Measurements from ENCODE around the gene ST8SIA3. TPM values are rescaled to one million over a fixed set of nuclear protein-coding genes. Genes with fewer than 3 reads are reported as not detected.

ST8SIA3 gene
- not detected in 2 replicates for total RNA-seq

DNA sequence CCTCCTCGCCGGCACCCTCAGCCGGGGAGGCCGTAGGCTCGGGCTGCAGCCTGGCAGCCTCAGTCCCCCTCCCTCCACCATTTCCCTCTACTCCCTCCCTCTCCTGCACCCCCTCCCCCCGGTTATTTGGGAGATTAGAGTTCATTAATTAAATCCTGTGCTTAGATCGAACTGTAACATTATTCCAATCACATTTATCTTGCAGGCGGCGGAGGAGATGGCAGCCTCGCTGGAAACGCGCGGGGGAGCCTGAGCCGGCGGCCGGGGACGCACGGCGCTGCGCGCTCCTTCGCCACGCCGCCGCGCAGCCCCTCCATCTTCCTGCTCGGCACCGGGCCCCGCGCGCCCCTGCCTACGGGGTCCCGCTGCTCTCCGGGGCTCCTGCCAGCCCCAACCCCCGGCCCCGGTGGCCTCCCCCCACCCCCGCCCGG lies at the start of gene ST8SIA3:
ST8SIA3 (plus strand) TSS at position 287 of the 431 bp plus-strand sequence. CDS start 290 bp downstream, outside the sequence.
- no peak within 1 kb of the TSS for H3K4me3 ChIP-seq (ENCODE audit: low read depth, low read length)
- no peak for TF ChIP-seq CTCF (conservative IDR thresholded peaks at IDR 0.05; ENCODE audit: low read depth, low read length)
- DNase-seq (ENCODE audit: low read depth): no peak

- no peak for TF ChIP-seq CTCF (conservative IDR thresholded peaks at IDR 0.05; ENCODE audit: low read depth, low read length)
- no peak overlapping the region for H3K4me3 ChIP-seq (ENCODE audit: low read depth, low read length)
- no peak for DNase-seq (ENCODE audit: low read depth)
These were observed 40.9 kb upstream of the ST8SIA3 start for GRCh38 chr18:57311472-57311871.

GRCh38 chr18:57312346-57313144 lies 39.8 kb upstream of the ST8SIA3 start:
- DNase-seq (ENCODE audit: low read depth): no peak
- no peak for TF ChIP-seq CTCF (conservative IDR thresholded peaks at IDR 0.05; ENCODE audit: low read depth, low read length)
- no peak overlapping the region for H3K4me3 ChIP-seq (ENCODE audit: low read depth, low read length)

DNA sequence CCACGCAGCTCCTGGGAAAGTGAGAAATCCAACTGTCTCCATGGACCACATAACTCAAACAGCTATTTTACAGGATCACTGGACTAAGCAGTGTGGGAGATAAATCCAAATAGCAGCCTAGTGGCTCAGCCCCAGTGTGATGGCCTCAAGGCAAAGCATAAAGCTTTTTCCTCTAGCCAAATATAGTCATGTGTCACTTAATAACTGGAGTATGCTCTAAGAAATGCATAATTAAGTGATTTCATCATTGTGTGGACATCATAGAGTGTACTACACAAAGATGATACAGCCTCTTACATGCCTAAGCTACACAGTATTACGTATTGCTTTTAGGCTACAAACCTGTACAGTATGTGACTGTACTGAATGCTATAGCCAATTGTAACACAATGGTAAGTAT lies 31.8 kb upstream of the ST8SIA3 start:
- no peak for DNase-seq (ENCODE audit: low read depth)
- TF ChIP-seq CTCF (conservative IDR thresholded peaks at IDR 0.05; ENCODE audit: low read depth, low read length): no peak
- no peak overlapping the region for H3K4me3 ChIP-seq (ENCODE audit: low read depth, low read length)

DNA sequence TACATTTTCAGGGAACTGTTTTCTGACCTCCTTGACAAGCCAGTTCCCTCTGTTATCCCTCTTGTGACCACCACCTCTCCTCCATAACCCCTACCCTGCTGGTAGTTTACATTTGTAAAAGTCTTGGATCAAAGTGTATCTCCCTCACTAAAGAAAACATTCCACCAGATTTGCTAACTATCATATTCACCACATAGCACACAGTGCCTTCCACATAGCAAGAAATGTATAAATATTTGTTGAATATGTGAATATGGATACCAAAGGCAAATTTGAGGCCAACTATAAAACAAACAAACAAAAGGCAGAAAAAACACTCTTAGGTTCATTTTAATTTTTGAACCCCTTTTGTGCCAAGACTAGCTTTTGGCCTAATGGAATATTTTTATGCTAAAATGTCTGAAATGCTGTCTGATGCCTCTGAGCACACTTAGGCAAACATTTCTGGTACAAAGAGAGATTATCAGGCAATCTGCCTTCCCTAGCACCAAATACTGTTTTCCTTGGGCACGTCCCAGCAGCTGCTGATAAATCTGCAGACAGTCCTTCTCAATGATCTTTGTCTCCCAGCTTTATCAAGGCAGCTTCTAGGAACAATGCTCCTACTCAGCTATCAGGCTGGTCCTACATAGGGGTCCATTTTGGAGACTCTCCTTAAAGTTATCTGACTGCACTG lies 26.7 kb upstream of the ST8SIA3 start:
- TF ChIP-seq CTCF (conservative IDR thresholded peaks at IDR 0.05; ENCODE audit: low read depth, low read length): no peak
- no peak overlapping the region for H3K4me3 ChIP-seq (ENCODE audit: low read depth, low read length)
- no peak for DNase-seq (ENCODE audit: low read depth)

DNA sequence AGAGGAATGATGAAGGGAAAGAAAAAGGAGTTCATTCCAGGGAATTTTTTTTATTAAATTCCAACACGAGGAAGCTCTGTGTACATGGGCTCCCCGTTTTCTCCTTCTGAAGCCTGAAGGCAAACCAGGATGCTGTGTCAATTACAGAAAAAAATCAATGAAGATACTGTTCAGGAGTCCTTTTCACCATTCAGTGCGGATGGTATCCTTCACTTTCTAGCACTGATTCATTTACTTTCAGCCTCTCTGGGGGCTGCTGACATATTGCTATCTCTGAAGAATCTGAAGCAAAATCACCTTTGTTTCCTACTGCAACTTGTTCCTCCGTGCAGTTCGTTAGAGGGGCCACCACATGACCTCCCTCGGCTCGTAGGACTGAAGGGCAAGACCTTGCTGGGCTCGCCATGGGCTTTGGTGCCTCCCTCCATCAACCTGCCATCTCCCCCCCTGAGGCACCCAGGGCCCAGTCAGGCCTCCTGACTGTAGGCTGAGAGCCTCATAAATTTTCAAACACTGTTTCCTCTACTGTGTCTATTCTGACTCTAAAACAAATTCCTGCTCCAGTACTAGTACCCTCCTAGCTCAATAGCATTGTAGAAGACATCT lies 25.5 kb upstream of the ST8SIA3 start:
- TF ChIP-seq CTCF (conservative IDR thresholded peaks at IDR 0.05; ENCODE audit: low read depth, low read length): no peak
- no peak for DNase-seq (ENCODE audit: low read depth)
- no peak overlapping the region for H3K4me3 ChIP-seq (ENCODE audit: low read depth, low read length)

Data from epithelial cell of proximal tubule (primary cell).